ENCODE data around the gene CRHR1. TPM values are rescaled to one million over a fixed set of nuclear protein-coding genes. Genes with fewer than 3 reads are reported as not detected.

CRHR1 gene
- total and polyA plus RNA-seq, 2 of the 4 experiments (the other 2 are of a cell fraction): not detected

GRCh38 chr17:45793999-45794540, 9.9 kb downstream of the CRHR1 start:
- Histone ChIP-seq H3K4me3 (ENCODE audit: insufficient read depth, low read depth, low read length) (no peak overlapping the region), H2BK15ac (ENCODE audit: low read depth, low read length) (no peak overlapping the region), H3K4me2 (ENCODE audit: low read depth, low read length) (no peak overlapping the region), H3K18ac (ENCODE audit: low read depth, low read length) (no peak overlapping the region), H3K79me1 (ENCODE audit: low read depth in 1 of 2, low read length in 2 of 2) (no peaks in the 10 kb centered on the region), H3K9ac (ENCODE audit: low read depth, low read length) (no peak overlapping the region), H3K23ac (ENCODE audit: low read depth, low read length) (no peak overlapping the region), H3K27ac (ENCODE audit: insufficient read depth, low read length) (no peak overlapping the region), H3K36me3 (ENCODE audit: control insufficient read depth, insufficient read depth, low read length) (no peaks in the 10 kb centered on the region), H2BK5ac (ENCODE audit: low read depth, low read length, poor library complexity, severe bottlenecking) (no peak overlapping the region), H3K4me1 (ENCODE audit: control insufficient read depth, insufficient read depth, low read length) (no peaks in the 10 kb centered on the region), H3K4ac (ENCODE audit: low read depth, low read length) (no peak overlapping the region), H2AK5ac (ENCODE audit: low read depth, low read length) (no peak overlapping the region), H4K8ac (ENCODE audit: low read depth in 2 of 2, low read length in 2 of 2) (no peak overlapping the region), H2BK20ac (ENCODE audit: low read depth, low read length) (no peak overlapping the region), H3K9me1 (ENCODE audit: insufficient read depth, low read length) (no peaks in the 10 kb centered on the region), H3K27me3 (ENCODE audit: control insufficient read depth, insufficient read depth, low read length) (peaks cover 51% of the 10 kb centered on the region), H2BK120ac (ENCODE audit: low read depth, low read length) (no peak overlapping the region), H3K56ac (ENCODE audit: extremely low read depth, insufficient read depth, low read length) (no peak overlapping the region), H4K91ac (ENCODE audit: insufficient read depth, low read depth, low read length) (no peak overlapping the region), H4K5ac (ENCODE audit: low read depth, low read length) (no peak overlapping the region), H2AK9ac (replicated peaks; ENCODE audit: low read depth, low read length, poor library complexity) (no peak overlapping the region), H4K20me1 (ENCODE audit: insufficient read depth, low read length) (no peaks in the 10 kb centered on the region), H3K9me3 (ENCODE audit: control insufficient read depth, insufficient read depth, low read length) (no peaks in the 10 kb centered on the region), H2AFZ (replicated peaks; ENCODE audit: low read length, poor library complexity) (no peak overlapping the region), H3K14ac (replicated peaks; ENCODE audit: low read depth, low read length) (no peak overlapping the region)
- ATAC-seq (ENCODE audit: low read depth): no peak
- DNase-seq: no peak
- intact Hi-C loops (cut with micrococcal nuclease): no loop called here
- no TSS peak for BruUV-seq (replicated peaks)
- no peak for TF ChIP-seq USF2 (IDR thresholded peaks at IDR 0.05; ENCODE audit: low read depth, low read length)
- no peak for TF ChIP-seq NFE2L2 (IDR thresholded peaks at IDR 0.05; ENCODE audit: low read depth, low read length)
- no peak for TF ChIP-seq RAD21 (IDR thresholded peaks at IDR 0.05; ENCODE audit: low read length)
- CTCF ChIA-PET: no interaction called here
- dilution Hi-C loops (cut with HindIII; ENCODE audit: low sequenced_read_pairs, unreplicated experiment): no loop called here
- in situ Hi-C loops (cut with MboI; ENCODE audit: low sequenced_read_pairs): no loop called here
- 47% methylated on average over 5 of the region's 8 CpGs; no CpG with 5 or more reads in 1 of the 2 experiments for WGBS, 2 experiments (ENCODE audit: extremely low coverage in 2 of 2, insufficient read length in 1 of 2)
- POLR2A ChIA-PET (ENCODE audit: unreplicated experiment): no interaction called here
